Fibroblast of the aortic adventitia (primary cell): ENCODE results near the gene POU1F1. TPM values are rescaled to one million over a fixed set of nuclear protein-coding genes. Genes with fewer than 3 reads are reported as not detected.

ENCODE experiments used
- DNase-seq: peaks from one replicate; pipeline ENCODE4 v3.0.0-alpha.2; 2010; ENCODE audit warnings: low read depth
- H3K4me3 ChIP-seq: 2 replicates; pipeline ENCODE4 v1.5.1; 2011; ENCODE audit warnings: low read depth, mild to moderate bottlenecking, control low read depth, low read length, moderate library complexity
- CTCF ChIP-seq: IDR thresholded peaks from 2 replicates; pipeline ENCODE4 v1.5.1; 2011; ENCODE audit warnings: mild to moderate bottlenecking, low read length, control low read depth, inconsistent platforms; ENCODE audit not compliant: insufficient read depth
- total RNA-seq: library from RNA; depleted of rRNA; stranded (reverse); fragments of >200 nt; gene quantifications from 2 replicates; pipeline ENCODE4 v1.2.3, GENCODE V29; 2012; ENCODE audit warnings: low replicate concordance

POU1F1 gene
- total RNA-seq, 1 donor: not detected

- no peak for DNase-seq
- TF ChIP-seq CTCF: no peak
- no peak overlapping the region for H3K4me3 ChIP-seq
These were observed 3.6 kb downstream of the POU1F1 start for GRCh38 chr3:87272718-87273341.

GRCh38 chr3:87270908-87271700 is 5.3 kb downstream of the POU1F1 start:
- TF ChIP-seq CTCF: no peak
- H3K4me3 ChIP-seq: no peak overlapping the region
- no peak for DNase-seq

- DNase-seq: no peak
- no peak for TF ChIP-seq CTCF
- no peak overlapping the region for H3K4me3 ChIP-seq
These were observed 6.7 kb downstream of the POU1F1 start for GRCh38 chr3:87269723-87270122.

GRCh38 chr3:87268646-87269211 is 7.7 kb downstream of the POU1F1 start:
- H3K4me3 ChIP-seq: no peak overlapping the region
- TF ChIP-seq CTCF: no peak
- DNase-seq: no peak

- H3K4me3 ChIP-seq: no peak overlapping the region
- TF ChIP-seq CTCF: no peak
- no peak for DNase-seq
These were observed 8.3 kb downstream of the POU1F1 start for GRCh38 chr3:87267953-87268645.

- H3K4me3 ChIP-seq: no peak overlapping the region
- no peak for TF ChIP-seq CTCF
- DNase-seq: no peak
These were observed 14.5 kb downstream of the POU1F1 start for GRCh38 chr3:87261925-87262324.
